ENCODE results near the gene TRIL. TPM values are rescaled to one million over a fixed set of nuclear protein-coding genes. Genes with fewer than 3 reads are reported as not detected.

The TRIL gene
- polyA plus RNA-seq, 1 donor from 2014 or later, result 1.4 TPM

GRCh38 chr7:28926871-28927597, 31.1 kb downstream of the TRIL start:
- Histone ChIP-seq H2AFZ (ENCODE audit: low read depth, low read length) (no peak overlapping the region), H3K9me3 (ENCODE audit: low read length) (no peaks in the 10 kb centered on the region), H3K27me3 (ENCODE audit: insufficient read depth, low read depth, low read length) (no peaks in the 10 kb centered on the region), H3K9me2 (ENCODE audit: insufficient read depth, low read length) (no peaks in the 10 kb centered on the region), H3K4me3 (ENCODE audit: low read length) (peak overlapping the region; percentile 44), H3K79me2 (replicated peaks; ENCODE audit: insufficient read depth, low read length) (no peaks in the 10 kb centered on the region), H3K9ac (ENCODE audit: low read length) (no peak overlapping the region), H3K4me2 (ENCODE audit: low read length) (no peak overlapping the region), H3K27ac (ENCODE audit: low read length) (no peak overlapping the region), H4K20me1 (ENCODE audit: insufficient read depth) (no peaks in the 10 kb centered on the region), H3K36me3 (ENCODE audit: insufficient read depth, low read length) (no peaks in the 10 kb centered on the region), H3F3A (ENCODE audit: insufficient read depth, low read length, poor library complexity, severe bottlenecking) (no peaks in the 10 kb centered on the region)
- peak; percentile 90 for TF ChIP-seq RAD21 (conservative IDR thresholded peaks at IDR 0.05)
- TF ChIP-seq EZH2 (IDR thresholded peaks at IDR 0.05; ENCODE audit: borderline replicate concordance, insufficient read depth, low read length, poor library complexity, severe bottlenecking), result no peak
- TF ChIP-seq POLR2AphosphoS5 (IDR thresholded peaks at IDR 0.05), result no peak
- TF ChIP-seq MXI1 (conservative IDR thresholded peaks at IDR 0.05; ENCODE audit: poor library complexity, severe bottlenecking), result peak; percentile 18
- no peak for TF ChIP-seq REST (IDR thresholded peaks at IDR 0.05; ENCODE audit: borderline replicate concordance)
- TF ChIP-seq EP300 (conservative IDR thresholded peaks at IDR 0.05; ENCODE audit: poor library complexity, severe bottlenecking), result no peak
- TF ChIP-seq CTCF (IDR thresholded peaks at IDR 0.05; ENCODE audit: poor library complexity, severe bottlenecking), result peak; percentile 90
- no peak for TF ChIP-seq TAF1 (IDR thresholded peaks at IDR 0.05; ENCODE audit: low read depth)
- TF ChIP-seq SMC3 (conservative IDR thresholded peaks at IDR 0.05; ENCODE audit: poor library complexity), result peak; percentile 93

- no peak overlapping the region for H3K4me3 ChIP-seq (ENCODE audit: low read length)
- H3K27me3 ChIP-seq (ENCODE audit: insufficient read depth, low read depth, low read length), result no peaks in the 10 kb centered on the region
- TF ChIP-seq CTCF (IDR thresholded peaks at IDR 0.05; ENCODE audit: poor library complexity, severe bottlenecking), result peak; percentile 96
- TF ChIP-seq POLR2AphosphoS5 (IDR thresholded peaks at IDR 0.05), result no peak
- TF ChIP-seq TAF1 (IDR thresholded peaks at IDR 0.05; ENCODE audit: low read depth), result no peak
- TF ChIP-seq EP300 (conservative IDR thresholded peaks at IDR 0.05; ENCODE audit: poor library complexity, severe bottlenecking), result no peak
- TF ChIP-seq REST (IDR thresholded peaks at IDR 0.05; ENCODE audit: borderline replicate concordance), result no peak
- no peak for TF ChIP-seq EZH2 (IDR thresholded peaks at IDR 0.05; ENCODE audit: borderline replicate concordance, insufficient read depth, low read length, poor library complexity, severe bottlenecking)
- TF ChIP-seq MXI1 (conservative IDR thresholded peaks at IDR 0.05; ENCODE audit: poor library complexity, severe bottlenecking), result no peak
- TF ChIP-seq RAD21 (conservative IDR thresholded peaks at IDR 0.05), result peak; percentile 96
- peak; percentile 95 for TF ChIP-seq SMC3 (conservative IDR thresholded peaks at IDR 0.05; ENCODE audit: poor library complexity)
- H3K9ac ChIP-seq (ENCODE audit: low read length), result no peak overlapping the region
- H2AFZ ChIP-seq (ENCODE audit: low read depth, low read length), result no peak overlapping the region
- H3K36me3 ChIP-seq (ENCODE audit: insufficient read depth, low read length), result no peaks in the 10 kb centered on the region
- H4K20me1 ChIP-seq (ENCODE audit: insufficient read depth), result no peaks in the 10 kb centered on the region
- H3K9me3 ChIP-seq (ENCODE audit: low read length), result no peaks in the 10 kb centered on the region
- no peaks in the 10 kb centered on the region for H3K9me2 ChIP-seq (ENCODE audit: insufficient read depth, low read length)
- no peaks in the 10 kb centered on the region for H3K79me2 ChIP-seq (replicated peaks; ENCODE audit: insufficient read depth, low read length)
- H3K4me2 ChIP-seq (ENCODE audit: low read length), result no peak overlapping the region
- H3K27ac ChIP-seq (ENCODE audit: low read length), result peak overlapping the region; percentile 6
- no peaks in the 10 kb centered on the region for H3F3A ChIP-seq (ENCODE audit: insufficient read depth, low read length, poor library complexity, severe bottlenecking)
These were observed 35.4 kb downstream of the TRIL start for GRCh38 chr7:28922624-28923331.

Measured in neural cell (in vitro differentiated cells).